ENCODE data around the gene REPIN1.

The REPIN1 gene

GRCh38 chr7:150421831-150422230 is 53.2 kb downstream of the REPIN1 start:
- no peak overlapping the region for H3K4me3 ChIP-seq (ENCODE audit: control insufficient read depth, low read depth, low read length)
- DNase-seq (ENCODE audit: low read depth), result no peak
- no peak for TF ChIP-seq CTCF (conservative IDR thresholded peaks at IDR 0.05; ENCODE audit: control insufficient read depth, insufficient read depth, low read depth, low read length)
